ENCODE results near the gene MOSMO.
A peak's percentile ranks its signal among the peaks of the same experiment; 100 is the strongest.

Gene MOSMO

DNA sequence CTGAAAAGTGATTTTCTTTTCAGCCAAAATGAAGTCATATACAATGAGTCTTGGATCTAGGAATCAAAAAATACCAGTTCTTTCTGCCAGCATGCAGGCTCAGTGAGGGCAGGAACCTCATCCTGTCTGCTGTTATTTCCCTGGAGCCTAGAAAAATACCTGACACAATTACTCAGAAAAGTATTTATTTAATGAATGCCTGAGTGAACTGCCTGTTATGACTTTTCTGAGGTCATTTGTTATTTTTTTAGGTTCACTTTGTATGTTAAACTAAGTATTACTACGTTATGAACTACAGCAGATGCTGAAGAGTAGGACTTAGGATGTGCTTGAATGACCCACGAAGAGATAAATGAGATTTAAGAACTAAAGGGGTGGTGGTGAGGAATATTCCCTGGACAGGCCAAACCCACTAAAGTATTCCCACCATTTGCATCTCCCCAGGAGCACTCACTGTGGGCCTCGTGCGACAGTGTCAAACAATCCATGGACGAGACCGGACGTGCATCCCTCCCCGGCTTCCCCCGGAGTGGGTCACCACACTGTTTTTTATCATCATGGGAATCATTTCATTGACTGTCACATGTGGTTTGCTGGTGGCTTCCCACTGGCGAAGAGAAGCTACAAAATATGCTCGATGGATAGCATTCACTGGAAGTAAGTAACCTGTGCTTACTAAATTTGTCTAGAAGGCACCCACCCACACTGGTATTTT, 67.3 kb downstream of the MOSMO start:
- Mint-ChIP-seq H3K4me1 (no peaks in the 10 kb centered on the region), H3K4me3 (no peak overlapping the region), H3K36me3 (no peaks in the 10 kb centered on the region), H3K27ac (no peak overlapping the region), H3K9me3 (no peaks in the 10 kb centered on the region), H3K27me3 (no peaks in the 10 kb centered on the region)
- DNase-seq (ENCODE audit: low spot score in 2 of 2) (no peak), ATAC-seq (ENCODE audit: low read depth) (no peak)

DNA sequence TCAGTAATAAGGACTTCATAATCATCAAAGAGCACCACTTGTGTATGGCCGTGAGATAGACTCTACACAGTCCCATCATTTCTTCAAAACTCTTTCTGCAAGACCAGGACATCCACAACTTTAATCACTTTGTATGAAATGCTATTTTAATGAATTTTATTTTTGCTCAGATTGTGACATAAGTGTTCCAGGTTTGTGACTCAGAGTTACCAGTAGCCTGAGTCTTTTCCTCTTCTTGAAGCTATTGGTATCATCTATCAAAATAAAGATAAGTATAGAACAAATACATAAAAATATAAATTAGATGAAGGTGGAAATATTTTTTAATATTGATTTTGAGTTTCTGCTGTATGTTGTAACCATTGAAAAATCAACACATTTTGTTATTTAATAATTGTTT, 67.9 kb downstream of the MOSMO start:
- ATAC-seq (ENCODE audit: low read depth) (no peak), DNase-seq (ENCODE audit: low spot score in 2 of 2) (no peak)
- no peaks in the 10 kb centered on the region for H3K9me3 Mint-ChIP-seq
- H3K27me3 Mint-ChIP-seq, result no peaks in the 10 kb centered on the region
- H3K27ac Mint-ChIP-seq, result no peak overlapping the region
- H3K4me3 Mint-ChIP-seq, result no peak overlapping the region
- H3K4me1 Mint-ChIP-seq, result no peaks in the 10 kb centered on the region
- no peaks in the 10 kb centered on the region for H3K36me3 Mint-ChIP-seq

DNA sequence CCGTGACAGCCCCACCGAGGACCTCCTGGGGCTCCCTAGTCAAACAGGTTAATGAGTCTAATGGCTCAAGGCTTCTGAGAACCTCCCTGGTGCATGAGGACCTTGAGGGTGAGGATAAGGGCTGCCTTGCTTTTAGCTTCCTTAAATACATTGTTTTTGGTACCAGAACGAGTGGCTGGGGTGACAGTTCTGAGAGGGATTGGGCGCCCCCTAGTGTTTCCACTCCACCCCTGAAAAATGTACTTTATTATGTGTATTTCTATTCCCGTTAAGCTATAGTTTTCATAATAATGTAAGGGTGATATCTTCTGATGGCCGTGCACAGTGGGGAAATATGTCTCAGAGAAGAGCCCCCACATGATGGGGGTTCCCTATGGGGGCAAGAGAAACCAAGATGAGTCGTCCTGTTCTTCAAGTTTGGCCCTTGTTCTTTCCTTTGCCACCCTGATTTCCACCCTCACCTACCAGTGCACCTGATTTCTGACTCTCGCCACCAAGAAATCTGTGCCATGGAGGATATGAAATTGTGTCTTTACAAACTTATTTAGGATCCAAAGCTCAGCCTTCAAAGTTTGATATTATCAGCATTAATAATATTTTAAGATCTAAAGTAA, 69.9 kb downstream of the MOSMO start:
- peak; percentile 68 to 72 for DNase-seq (ENCODE audit: low spot score in 2 of 2)
- peak; percentile 88 for ATAC-seq (ENCODE audit: low read depth)
- H3K9me3 Mint-ChIP-seq, result no peaks in the 10 kb centered on the region
- H3K27ac Mint-ChIP-seq, result no peak overlapping the region
- H3K4me1 Mint-ChIP-seq, result no peaks in the 10 kb centered on the region
- no peaks in the 10 kb centered on the region for H3K27me3 Mint-ChIP-seq
- H3K36me3 Mint-ChIP-seq, result no peaks in the 10 kb centered on the region
- no peak overlapping the region for H3K4me3 Mint-ChIP-seq

DNA sequence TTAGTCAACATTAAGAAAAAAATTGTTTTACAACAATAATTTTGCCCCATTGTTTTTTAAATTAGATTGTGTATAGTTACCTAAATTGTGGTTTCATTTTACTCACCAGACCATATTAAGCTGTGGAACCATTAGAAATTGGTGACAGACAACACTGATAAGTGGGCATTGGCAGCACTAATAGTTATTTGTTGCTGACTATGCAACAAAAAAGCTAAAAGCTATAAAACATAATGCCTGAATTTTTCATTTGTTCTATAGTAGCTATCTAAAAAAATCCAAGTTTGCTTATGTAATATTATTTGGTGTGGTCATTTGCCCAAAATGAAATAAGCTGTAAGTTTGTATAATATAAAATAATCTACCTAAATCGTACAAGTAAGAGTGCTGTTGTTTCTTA, 70.7 kb downstream of the MOSMO start:
- Mint-ChIP-seq H3K27ac (no peak overlapping the region), H3K36me3 (no peaks in the 10 kb centered on the region), H3K4me1 (no peaks in the 10 kb centered on the region), H3K9me3 (no peaks in the 10 kb centered on the region), H3K4me3 (no peak overlapping the region), H3K27me3 (no peaks in the 10 kb centered on the region)
- no peak for DNase-seq (ENCODE audit: low spot score in 2 of 2)
- no peak for ATAC-seq (ENCODE audit: low read depth)

- DNase-seq (ENCODE audit: low spot score in 2 of 2) (no peak), ATAC-seq (ENCODE audit: low read depth) (no peak)
- Mint-ChIP-seq H3K27me3 (no peaks in the 10 kb centered on the region), H3K27ac (no peak overlapping the region), H3K4me3 (no peak overlapping the region), H3K9me3 (no peaks in the 10 kb centered on the region), H3K4me1 (no peaks in the 10 kb centered on the region), H3K36me3 (peaks cover 2% of the 10 kb centered on the region)
Measured at GRCh38 chr16:22081050-22081449, 73.1 kb downstream of the MOSMO start.

DNA sequence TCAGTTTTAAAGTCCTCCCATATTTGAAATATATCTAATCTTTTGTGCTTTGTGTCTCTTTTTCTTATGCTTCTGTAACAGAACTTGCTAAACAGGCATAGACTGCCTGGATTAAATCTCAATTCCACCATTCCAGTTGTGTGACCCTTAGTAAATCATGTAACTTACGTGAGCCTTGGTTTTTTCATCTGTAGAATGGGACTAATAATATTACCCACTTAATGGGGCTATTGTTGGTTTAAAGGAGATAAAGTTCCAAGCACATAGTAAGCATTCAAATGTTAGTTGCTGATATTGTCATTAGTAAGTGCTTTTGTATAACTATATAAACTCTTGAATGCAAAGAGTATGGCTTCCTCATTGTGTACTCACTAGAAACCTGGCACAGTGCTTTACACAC, 78.5 kb downstream of the MOSMO start:
- Mint-ChIP-seq H3K9me3 (no peaks in the 10 kb centered on the region), H3K4me1 (no peaks in the 10 kb centered on the region), H3K4me3 (no peak overlapping the region), H3K27ac (no peak overlapping the region), H3K27me3 (no peaks in the 10 kb centered on the region), H3K36me3 (peaks cover 5% of the 10 kb centered on the region)
- ATAC-seq (ENCODE audit: low read depth) (no peak), DNase-seq (ENCODE audit: low spot score in 2 of 2) (no peak)

DNA sequence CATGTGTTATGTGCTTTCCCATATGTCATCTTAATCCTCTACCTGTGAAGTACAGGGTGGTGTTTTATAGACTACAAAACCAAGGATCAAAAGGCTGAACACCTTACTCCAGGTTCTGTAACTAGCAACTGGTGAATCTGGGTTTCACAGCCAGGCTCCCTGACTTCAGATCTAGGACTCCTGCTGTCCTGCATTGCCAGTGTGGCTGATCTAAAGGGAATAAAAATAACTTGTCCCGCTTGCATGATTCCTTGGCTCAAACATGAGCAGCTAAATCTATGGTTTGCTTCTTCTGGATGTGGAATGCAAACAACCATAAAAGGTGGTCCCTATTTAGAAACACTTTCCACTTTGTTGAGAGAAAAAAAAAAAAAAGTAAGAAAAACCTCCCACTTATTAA, 80.7 kb downstream of the MOSMO start:
- H3K4me3 Mint-ChIP-seq, result no peak overlapping the region

GRCh38 chr16:22089910-22090309, 82.0 kb downstream of the MOSMO start:
- DNase-seq (ENCODE audit: low spot score in 2 of 2) (no peak), ATAC-seq (ENCODE audit: low read depth) (no peak)
- H3K27me3 Mint-ChIP-seq, result peaks cover 2% of the 10 kb centered on the region
- H3K4me1 Mint-ChIP-seq, result no peaks in the 10 kb centered on the region
- no peaks in the 10 kb centered on the region for H3K9me3 Mint-ChIP-seq
- no peak overlapping the region for H3K27ac Mint-ChIP-seq
- peaks cover 5% of the 10 kb centered on the region for H3K36me3 Mint-ChIP-seq
- no peak overlapping the region for H3K4me3 Mint-ChIP-seq

More for the DNA sequence above, 80.7 kb downstream of the MOSMO start:
- H3K36me3 Mint-ChIP-seq, result peaks cover 5% of the 10 kb centered on the region
- DNase-seq (ENCODE audit: low spot score in 2 of 2) (no peak), ATAC-seq (ENCODE audit: low read depth) (no peak)
- H3K27me3 Mint-ChIP-seq, result peaks cover 2% of the 10 kb centered on the region
- H3K9me3 Mint-ChIP-seq, result no peaks in the 10 kb centered on the region
- H3K4me1 Mint-ChIP-seq, result no peaks in the 10 kb centered on the region
- peak overlapping the region; percentile 63 for H3K27ac Mint-ChIP-seq

DNA sequence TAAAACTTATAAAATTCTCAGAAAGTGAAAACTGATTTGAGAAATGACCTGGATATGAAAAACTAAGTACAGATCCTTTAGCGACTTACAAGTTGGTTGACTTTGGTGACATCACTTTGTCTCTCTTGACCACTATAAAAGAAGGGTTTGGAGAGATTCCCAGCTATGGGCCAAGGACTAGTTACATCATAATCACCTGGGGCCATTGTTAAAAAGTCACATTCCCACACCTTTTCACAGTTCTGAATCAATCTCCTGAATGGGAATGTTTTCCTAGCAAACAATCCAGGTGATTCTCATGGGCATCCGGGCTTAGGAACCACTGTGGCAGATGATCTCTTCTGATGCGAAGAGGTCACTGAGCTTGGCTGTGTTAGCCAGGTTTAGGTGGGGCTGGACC, 83.8 kb downstream of the MOSMO start:
- Mint-ChIP-seq H3K36me3 (no peaks in the 10 kb centered on the region), H3K4me3 (no peak overlapping the region), H3K9me3 (no peaks in the 10 kb centered on the region), H3K27ac (no peak overlapping the region), H3K27me3 (peaks cover 7% of the 10 kb centered on the region), H3K4me1 (no peaks in the 10 kb centered on the region)
- ATAC-seq (ENCODE audit: low read depth), result no peak
- no peak for DNase-seq (ENCODE audit: low spot score in 2 of 2)

- H3K36me3 Mint-ChIP-seq, result no peaks in the 10 kb centered on the region
- no peak within 1 kb of the TSS for H3K4me3 Mint-ChIP-seq
- no peak within 1 kb of the TSS for H3K27ac Mint-ChIP-seq
- H3K4me1 Mint-ChIP-seq, result no peaks in the 10 kb centered on the region
- ATAC-seq (ENCODE audit: low read depth) (no peak), DNase-seq (ENCODE audit: low spot score in 2 of 2) (no peak)
- peaks cover 7% of the 10 kb centered on the region for H3K27me3 Mint-ChIP-seq
- H3K9me3 Mint-ChIP-seq, result no peaks in the 10 kb centered on the region
Measured at GRCh38 chr16:22092143-22092933, 84.4 kb downstream of the MOSMO start, which contains the start of gene VWA3A. VWA3A (plus strand) TSS chr16:22092541; CDS start chr16:22092638, 97 bp downstream.

DNA sequence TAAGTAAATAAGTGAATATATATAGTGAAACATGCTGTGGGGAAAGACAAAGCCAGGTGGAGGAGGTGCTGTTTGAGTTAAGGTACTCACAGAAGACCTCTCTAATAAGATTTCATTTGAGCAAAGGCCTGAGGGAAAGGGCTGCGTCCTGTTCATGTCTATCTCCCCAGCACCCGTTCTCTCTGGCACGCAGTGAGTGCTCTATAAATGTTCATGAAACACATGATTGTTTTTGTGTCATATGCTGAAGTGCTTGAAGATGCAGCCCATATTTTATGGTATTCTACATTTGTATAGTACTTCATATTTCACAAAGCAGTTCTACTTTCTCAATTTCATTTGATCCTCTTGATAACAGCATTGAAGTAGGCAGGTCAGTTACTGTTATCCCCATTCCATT, 85.4 kb downstream of the MOSMO start:
- no peaks in the 10 kb centered on the region for H3K36me3 Mint-ChIP-seq
- no peak for DNase-seq (ENCODE audit: low spot score in 2 of 2)

DNA sequence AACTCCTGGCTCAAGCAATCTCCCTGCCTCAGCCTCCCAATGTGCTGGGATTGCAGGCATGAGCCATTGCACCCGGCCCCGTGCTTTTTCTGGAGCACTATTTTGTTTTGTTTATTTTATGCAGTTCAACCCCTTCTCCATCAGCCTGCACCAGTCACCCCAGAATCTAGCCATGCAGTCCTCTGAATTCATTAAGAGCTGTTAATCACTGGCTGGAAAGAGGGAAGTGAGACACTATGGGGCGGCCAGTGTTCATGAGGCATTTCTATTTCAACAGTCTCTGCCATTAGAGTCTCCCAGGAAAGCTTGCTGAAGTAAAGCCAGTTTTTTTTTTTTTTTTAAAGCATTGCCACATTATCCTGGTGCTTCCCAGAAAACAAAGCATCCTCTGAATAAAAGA, 86.1 kb downstream of the MOSMO start:
- H3K9me3 Mint-ChIP-seq, result no peaks in the 10 kb centered on the region
- H3K4me1 Mint-ChIP-seq, result no peaks in the 10 kb centered on the region
- no peak overlapping the region for H3K4me3 Mint-ChIP-seq
- no peak for DNase-seq (ENCODE audit: low spot score in 2 of 2)
- no peaks in the 10 kb centered on the region for H3K36me3 Mint-ChIP-seq
- no peak overlapping the region for H3K27ac Mint-ChIP-seq
- peak; percentile 53 for ATAC-seq (ENCODE audit: low read depth)
- H3K27me3 Mint-ChIP-seq, result peaks cover 11% of the 10 kb centered on the region

More for the DNA sequence above, 85.4 kb downstream of the MOSMO start:
- Mint-ChIP-seq H3K4me3 (no peak overlapping the region), H3K27ac (no peak overlapping the region), H3K4me1 (no peaks in the 10 kb centered on the region), H3K9me3 (no peaks in the 10 kb centered on the region), H3K27me3 (peaks cover 11% of the 10 kb centered on the region)
- no peak for ATAC-seq (ENCODE audit: low read depth)

- peak; percentile 87 for ATAC-seq (ENCODE audit: low read depth)
- Mint-ChIP-seq H3K27me3 (peaks cover 9% of the 10 kb centered on the region), H3K4me1 (no peaks in the 10 kb centered on the region), H3K27ac (no peak overlapping the region), H3K4me3 (peak overlapping the region; percentile 58), H3K36me3 (peaks cover 1% of the 10 kb centered on the region), H3K9me3 (peaks cover 3% of the 10 kb centered on the region)
- no peak for DNase-seq (ENCODE audit: low spot score in 2 of 2)
Measured at GRCh38 chr16:22098405-22099255, 90.7 kb downstream of the MOSMO start.
